Activated T-helper 17 cell treated with anti-CD3 and anti-CD28 coated beads, Interleukin-2, amount 50 U/mL, for 72 hours (primary cell): ENCODE results near the gene PCDHGA8. TPM values are rescaled to one million over a fixed set of nuclear protein-coding genes. Genes with fewer than 3 reads are reported as not detected.
"Not testable (repeated sequence)": the region's sequence is repeated elsewhere in the genome, so short reads cannot be mapped to it uniquely, and the experiment has no call there.

Experiments used
- ATAC-seq: fragments of 150-1000 bp; cut with Tn5 transposase; replicated peaks from 2 replicates; pipeline ENCODE4 v1.10.0; 2021; ENCODE audit warnings: mild to moderate bottlenecking, moderate library complexity
- H3K27ac Mint-ChIP-seq: one replicate; pipeline ENCODE4 v1.8.0; 2022; ENCODE audit warnings: mixed read lengths
- H3K27me3 Mint-ChIP-seq: one replicate; pipeline ENCODE4 v1.8.0; 2022; ENCODE audit warnings: mixed read lengths
- H3K36me3 Mint-ChIP-seq: one replicate; pipeline ENCODE4 v1.8.0; 2022; ENCODE audit warnings: low read depth, mild to moderate bottlenecking, mixed read lengths
- H3K4me1 Mint-ChIP-seq: one replicate; pipeline ENCODE4 v1.8.0; 2022; ENCODE audit warnings: mixed read lengths
- H3K4me3 Mint-ChIP-seq: one replicate; pipeline ENCODE4 v1.8.0; 2022; ENCODE audit warnings: mild to moderate bottlenecking, mixed read lengths
- H3K9me3 Mint-ChIP-seq: one replicate; pipeline ENCODE4 v1.8.0; 2022; ENCODE audit warnings: mixed read lengths
- total RNA-seq, 2 donors: library from RNA; stranded (reverse); gene quantifications; one replicate each; pipeline ENCODE4 v1.2.3, GENCODE V29; 2022

The PCDHGA8 gene
- total RNA-seq, 2 donors from 2014 or later = not detected

- Mint-ChIP-seq H3K27me3 (peaks cover 49% of the 10 kb centered on the region), H3K4me3 (peak within 1 kb of the TSS; percentile 45), H3K9me3 (peaks cover 15% of the 10 kb centered on the region), H3K36me3 (peaks cover 14% of the 10 kb centered on the region)
- not testable (repeated sequence) for H3K4me1 Mint-ChIP-seq, H3K27ac Mint-ChIP-seq, ATAC-seq
Observed at GRCh38 chr5:141407790-141408505, 15.5 kb downstream of the PCDHGA8 start, which contains the start of gene PCDHGB6. Gene PCDHGB6 (plus strand): TSS chr5:141408021. CDS start chr5:141408203, 182 bp downstream.

- H3K27ac Mint-ChIP-seq = no peak overlapping the region
- H3K36me3 Mint-ChIP-seq = peaks cover 29% of the 10 kb centered on the region
- no peak overlapping the region for H3K4me3 Mint-ChIP-seq
- peaks cover 4% of the 10 kb centered on the region for H3K4me1 Mint-ChIP-seq
- ATAC-seq = no peak
- H3K9me3 Mint-ChIP-seq = peaks cover 15% of the 10 kb centered on the region
- H3K27me3 Mint-ChIP-seq = peaks cover 49% of the 10 kb centered on the region
Observed at GRCh38 chr5:141409598-141410306, 17.3 kb downstream of the PCDHGA8 start.

- peaks cover 4% of the 10 kb centered on the region for H3K4me1 Mint-ChIP-seq
- no peak for ATAC-seq
- peaks cover 46% of the 10 kb centered on the region for H3K27me3 Mint-ChIP-seq
- peaks cover 15% of the 10 kb centered on the region for H3K9me3 Mint-ChIP-seq
- no peak overlapping the region for H3K27ac Mint-ChIP-seq
- H3K36me3 Mint-ChIP-seq = peaks cover 29% of the 10 kb centered on the region
- no peak overlapping the region for H3K4me3 Mint-ChIP-seq
Observed at GRCh38 chr5:141411575-141411974, 19.1 kb downstream of the PCDHGA8 start.

- H3K36me3 Mint-ChIP-seq = peaks cover 33% of the 10 kb centered on the region
- H3K27me3 Mint-ChIP-seq = peaks cover 43% of the 10 kb centered on the region
- peaks cover 4% of the 10 kb centered on the region for H3K4me1 Mint-ChIP-seq
- peaks cover 15% of the 10 kb centered on the region for H3K9me3 Mint-ChIP-seq
- peak within 1 kb of the TSS; percentile 76 for H3K4me3 Mint-ChIP-seq
- peak within 1 kb of the TSS; percentile 22 for H3K27ac Mint-ChIP-seq
- peak; percentile 70 for ATAC-seq
Observed at GRCh38 chr5:141412854-141413539, 20.6 kb downstream of the PCDHGA8 start, which contains the start of gene PCDHGA10. Gene PCDHGA10 (plus strand): TSS chr5:141412987. CDS start chr5:141413176, 189 bp downstream.

- H3K27ac Mint-ChIP-seq = no peak overlapping the region
- H3K9me3 Mint-ChIP-seq = peaks cover 11% of the 10 kb centered on the region
- peaks cover 4% of the 10 kb centered on the region for H3K4me1 Mint-ChIP-seq
- H3K4me3 Mint-ChIP-seq = peak overlapping the region; percentile 76
- H3K27me3 Mint-ChIP-seq = peaks cover 45% of the 10 kb centered on the region
- peaks cover 39% of the 10 kb centered on the region for H3K36me3 Mint-ChIP-seq
- no peak for ATAC-seq
Observed at GRCh38 chr5:141413540-141414069, 21.2 kb downstream of the PCDHGA8 start.

GRCh38 chr5:141414548-141415274 is 22.3 kb downstream of the PCDHGA8 start:
- not testable (repeated sequence) for H3K4me1 Mint-ChIP-seq, H3K27ac Mint-ChIP-seq, ATAC-seq, H3K9me3 Mint-ChIP-seq
- Mint-ChIP-seq H3K27me3 (peaks cover 43% of the 10 kb centered on the region), H3K36me3 (peaks cover 34% of the 10 kb centered on the region), H3K4me3 (peak overlapping the region; percentile 76)

- not testable (repeated sequence) for H3K9me3 Mint-ChIP-seq, H3K4me1 Mint-ChIP-seq, ATAC-seq, H3K27ac Mint-ChIP-seq
- H3K4me3 Mint-ChIP-seq = peak overlapping the region; percentile 6
- peaks cover 31% of the 10 kb centered on the region for H3K36me3 Mint-ChIP-seq
- peaks cover 44% of the 10 kb centered on the region for H3K27me3 Mint-ChIP-seq
Observed at GRCh38 chr5:141415275-141415618, 22.8 kb downstream of the PCDHGA8 start.

GRCh38 chr5:141417494-141418172 is 25.2 kb downstream of the PCDHGA8 start, which contains the start of gene PCDHGB7:
Gene PCDHGB7 (plus strand): TSS chr5:141417677. CDS start chr5:141417860, 183 bp downstream.
- ATAC-seq = peak; percentile 76
- not testable (repeated sequence) for H3K4me1 Mint-ChIP-seq, H3K27ac Mint-ChIP-seq, H3K9me3 Mint-ChIP-seq
- Mint-ChIP-seq H3K36me3 (peaks cover 44% of the 10 kb centered on the region), H3K4me3 (peak within 1 kb of the TSS; percentile 51), H3K27me3 (peaks cover 62% of the 10 kb centered on the region)

- Mint-ChIP-seq H3K4me1 (no peaks in the 10 kb centered on the region), H3K36me3 (peaks cover 30% of the 10 kb centered on the region), H3K27ac (no peak overlapping the region), H3K27me3 (peaks cover 60% of the 10 kb centered on the region), H3K9me3 (no peaks in the 10 kb centered on the region), H3K4me3 (no peak overlapping the region)
- ATAC-seq = no peak
Observed at GRCh38 chr5:141419074-141419880, 26.8 kb downstream of the PCDHGA8 start.

- ATAC-seq = peak; percentile 50
- no peaks in the 10 kb centered on the region for H3K9me3 Mint-ChIP-seq
- H3K4me1 Mint-ChIP-seq = no peaks in the 10 kb centered on the region
- no peak within 1 kb of the TSS for H3K27ac Mint-ChIP-seq
- H3K4me3 Mint-ChIP-seq = peak within 1 kb of the TSS; percentile 55
- peaks cover 62% of the 10 kb centered on the region for H3K27me3 Mint-ChIP-seq
- H3K36me3 Mint-ChIP-seq = peaks cover 26% of the 10 kb centered on the region
Observed at GRCh38 chr5:141420855-141421488, 28.5 kb downstream of the PCDHGA8 start, which contains the start of gene PCDHGA11. Gene PCDHGA11 (plus strand): TSS chr5:141421051. CDS start chr5:141421228, 177 bp downstream.

- H3K27me3 Mint-ChIP-seq = peaks cover 63% of the 10 kb centered on the region
Observed at GRCh38 chr5:141421489-141421855, 29.0 kb downstream of the PCDHGA8 start.

GRCh38 chr5:141422742-141423291 is 30.4 kb downstream of the PCDHGA8 start:
- Mint-ChIP-seq H3K27ac (no peak overlapping the region), H3K27me3 (peaks cover 68% of the 10 kb centered on the region), H3K36me3 (peaks cover 24% of the 10 kb centered on the region), H3K4me3 (no peak overlapping the region), H3K4me1 (no peaks in the 10 kb centered on the region), H3K9me3 (no peaks in the 10 kb centered on the region)
- no peak for ATAC-seq

More at GRCh38 chr5:141421489-141421855, 29.0 kb downstream of the PCDHGA8 start:
- Mint-ChIP-seq H3K4me3 (peak overlapping the region; percentile 55), H3K9me3 (no peaks in the 10 kb centered on the region), H3K4me1 (no peaks in the 10 kb centered on the region), H3K36me3 (peaks cover 26% of the 10 kb centered on the region), H3K27ac (no peak overlapping the region)
- ATAC-seq = no peak
